ENCODE measurements around the gene C16orf96. TPM values are rescaled to one million over a fixed set of nuclear protein-coding genes. Genes with fewer than 3 reads are reported as not detected.

Gene C16orf96
- 0.04 to 0.06 TPM (median 0.06 TPM) in 5 replicates for total RNA-seq (2022; extraction: Qiagen RNA extraction)

GRCh38 chr16:4556112-4556511 lies at the start of gene C16orf96:
TSS of gene C16orf96 (plus strand) at chr16:4556340. CDS start at chr16:4556490, 150 bp downstream.

GRCh38 chr16:4538350-4539235 lies 17.5 kb upstream of the C16orf96 start, which contains the start of gene CDIP1:
TSS of gene CDIP1 (minus strand) at chr16:4538773. CDS start at chr16:4514130, 24,643 bp downstream.

DNA sequence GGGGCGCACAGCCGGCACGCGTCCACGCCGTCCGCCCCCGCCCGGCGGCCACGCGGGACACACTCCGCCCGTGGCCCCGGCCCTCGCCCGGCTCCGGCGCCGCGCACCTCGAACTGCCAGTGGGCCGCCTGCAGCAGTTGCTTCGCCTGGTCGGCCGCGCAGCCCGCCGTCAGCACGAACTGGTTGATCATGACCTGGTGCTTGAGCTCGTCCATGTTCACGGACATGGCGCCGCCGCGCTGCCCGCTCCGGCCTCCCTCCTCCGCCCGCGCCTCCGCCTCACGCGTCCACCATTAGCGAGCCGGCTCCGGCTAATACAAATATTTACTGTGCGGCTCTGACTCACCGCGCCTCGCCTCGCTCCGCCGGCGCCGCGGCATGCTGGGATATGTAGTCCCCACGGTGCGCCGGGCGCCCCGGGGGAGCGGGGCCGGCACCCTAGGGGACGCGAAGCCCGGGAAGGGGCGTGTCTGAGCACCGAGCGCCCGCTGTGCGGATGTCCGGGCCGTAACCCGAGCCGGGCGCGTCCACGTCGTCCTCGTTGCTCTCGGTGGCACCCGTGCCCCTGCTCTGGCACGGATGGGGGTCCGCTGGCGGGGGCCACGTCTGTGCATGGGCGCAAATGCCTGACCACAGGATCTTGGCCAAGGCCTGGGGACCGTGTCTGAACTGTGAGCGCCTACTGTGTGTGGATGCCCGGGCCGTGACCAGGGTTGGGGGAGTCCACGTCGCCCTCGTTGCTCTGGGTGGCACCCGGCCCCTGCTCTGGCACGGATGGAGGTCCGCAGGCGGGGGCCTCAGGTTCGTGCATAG lies 58.6 kb downstream of the C16orf96 start, which contains the start of gene UBALD1:
Gene UBALD1 (minus strand): TSS at position 318 of the 813 bp plus-strand sequence. CDS start 91 bp downstream, at position 227.

GRCh38 chr16:4624015-4624826 lies 68.1 kb downstream of the C16orf96 start, which contains the start of gene MGRN1:
TSS of gene MGRN1 (plus strand) at chr16:4624826. CDS start at chr16:4624961, 135 bp downstream.

Other genes starting within 250 kb of the C16orf96 start
- 16.9 to 25.1 TPM (median 24.2 TPM) in 5 replicates for gene GLIS2, start 240.3 kb upstream of the C16orf96 start, total RNA-seq (2022; extraction: Qiagen RNA extraction)
- 52.2 to 69.8 TPM (median 60.4 TPM) in 5 replicates for gene PAM16, start 205.0 kb upstream of the C16orf96 start, total RNA-seq (2022; extraction: Qiagen RNA extraction)
- 3.6 to 6.2 TPM (median 5.6 TPM) in 5 replicates for gene VASN, start 184.5 kb upstream of the C16orf96 start, total RNA-seq (2022; extraction: Qiagen RNA extraction)
- 12.8 to 21.2 TPM (median 16.7 TPM) in 5 replicates for gene CORO7, start 139.7 kb upstream of the C16orf96 start, total RNA-seq (2022; extraction: Qiagen RNA extraction)
- gene DNAJA3, start 130.5 kb upstream of the C16orf96 start, total RNA-seq (2022; extraction: Qiagen RNA extraction): 54.1 to 71.4 TPM (median 68.1 TPM) in 5 replicates
- 42.7 to 48.5 TPM (median 45.8 TPM) in 5 replicates for gene NMRAL1, start 81.7 kb upstream of the C16orf96 start, total RNA-seq (2022; extraction: Qiagen RNA extraction)
- 63.5 to 74.6 TPM (median 71.9 TPM) in 5 replicates for gene HMOX2, start 79.9 kb upstream of the C16orf96 start, total RNA-seq (2022; extraction: Qiagen RNA extraction)
- 12.5 to 15.7 TPM (median 14.8 TPM) in 5 replicates for gene CDIP1, start 17.6 kb upstream of the C16orf96 start, total RNA-seq (2022; extraction: Qiagen RNA extraction)
- 36.1 to 65.4 TPM (median 62.4 TPM) in 5 replicates for gene UBALD1, start 58.5 kb downstream of the C16orf96 start, total RNA-seq (2022; extraction: Qiagen RNA extraction)
- gene MGRN1, start 68.5 kb downstream of the C16orf96 start, total RNA-seq (2022; extraction: Qiagen RNA extraction): 29.8 to 51.2 TPM (median 49.6 TPM) in 5 replicates
- 15.8 to 22.8 TPM (median 21.1 TPM) in 5 replicates for gene NUDT16L1, start 137.2 kb downstream of the C16orf96 start, total RNA-seq (2022; extraction: Qiagen RNA extraction)
- 17.4 to 25.6 TPM (median 25.2 TPM) in 5 replicates for gene ANKS3, start 177.9 kb downstream of the C16orf96 start, total RNA-seq (2022; extraction: Qiagen RNA extraction)
- gene DNAAF8, start 178.2 kb downstream of the C16orf96 start, total RNA-seq (2022; extraction: Qiagen RNA extraction): 0.83 to 1.4 TPM (median 1.1 TPM) in 5 replicates
- gene ZNF500, start 210.8 kb downstream of the C16orf96 start, total RNA-seq (2022; extraction: Qiagen RNA extraction): 6.6 to 8.9 TPM (median 8.8 TPM) in 5 replicates
- not detected in 5 replicates for gene SEPTIN12, start 232.0 kb downstream of the C16orf96 start, total RNA-seq (2022; extraction: Qiagen RNA extraction)
- not detected in 5 replicates for gene SMIM22, start 239.0 kb downstream of the C16orf96 start, total RNA-seq (2022; extraction: Qiagen RNA extraction)
- gene ROGDI, start 246.3 kb downstream of the C16orf96 start, total RNA-seq (2022; extraction: Qiagen RNA extraction): 9.3 to 17.5 TPM (median 15.5 TPM) in 5 replicates

Measured in A549 treated with dexamethasone at 1 μM for 4 hours (cell line).